ENCODE data around the gene TEX36. TPM values are rescaled to one million over a fixed set of nuclear protein-coding genes. Genes with fewer than 3 reads are reported as not detected.
"Not testable (repeated sequence)": the region's sequence is repeated elsewhere in the genome, so short reads cannot be mapped to it uniquely, and the experiment has no call there.

TEX36 gene
- total RNA-seq, 1 donor from 2014 or later: not detected

DNA sequence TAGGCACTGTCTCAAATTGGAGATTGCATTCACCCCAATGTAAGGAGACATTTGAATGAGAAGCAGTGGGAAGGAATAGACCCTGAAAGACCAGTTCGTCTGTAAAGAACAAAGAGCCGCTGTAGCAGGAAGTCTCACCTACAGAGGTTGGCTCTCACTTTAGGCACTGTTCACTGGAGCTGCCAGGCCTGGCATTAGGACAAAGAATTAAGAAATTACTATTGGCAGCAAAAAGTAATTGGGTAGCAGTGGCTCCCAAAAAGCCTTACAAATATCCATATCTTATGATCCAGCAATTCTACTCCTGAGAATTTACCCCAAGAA lies 10.5 kb upstream of the TEX36 start:
- intact Hi-C loops (cut with micrococcal nuclease): no loop called here
- ATAC-seq (no peak), DNase-seq (no peak)

DNA sequence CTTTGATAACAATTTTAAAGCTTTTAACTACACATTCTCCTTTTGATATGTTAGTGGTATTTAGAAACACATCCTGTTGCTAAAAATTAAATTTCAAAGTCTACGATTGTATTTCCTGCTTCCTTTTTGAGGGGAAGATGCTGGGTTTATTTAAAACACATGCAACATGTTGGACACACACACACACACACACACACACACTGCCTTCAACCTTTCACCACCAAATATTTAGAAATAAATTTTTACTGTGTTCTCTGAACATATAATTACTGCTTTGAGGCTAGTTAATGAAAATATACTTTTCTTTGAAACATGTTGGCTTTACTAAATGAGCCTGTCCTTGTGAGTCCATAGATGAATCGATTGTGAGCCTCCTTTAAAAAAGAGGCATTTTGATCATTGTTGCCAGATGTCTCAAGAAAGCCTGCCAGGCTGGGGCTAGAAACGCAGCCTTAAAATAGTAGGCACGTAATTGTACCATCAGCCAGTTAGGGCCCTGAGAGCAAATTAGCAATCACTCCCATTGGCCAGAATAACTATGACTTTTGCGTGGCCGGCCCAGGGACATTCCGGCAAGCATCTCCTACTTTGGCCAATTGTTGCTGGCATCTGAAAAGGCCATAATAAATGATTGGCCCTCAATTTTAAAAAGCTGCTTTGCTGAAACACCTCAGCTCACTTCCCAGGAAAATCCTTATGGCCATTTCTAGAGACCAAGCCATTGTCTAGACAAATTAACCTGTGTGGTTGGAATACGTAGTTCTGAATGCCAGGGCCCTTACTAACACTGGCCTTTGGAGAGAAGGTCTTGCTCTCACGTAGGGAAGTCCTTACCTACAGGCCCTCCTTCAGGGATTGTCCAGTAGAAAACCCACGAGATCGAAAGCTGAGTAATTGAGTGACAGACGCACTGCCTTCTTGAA lies 9.9 kb upstream of the TEX36 start:
- ATAC-seq (no peak), DNase-seq (no peak)
- intact Hi-C loops (cut with micrococcal nuclease): no loop called here

DNA sequence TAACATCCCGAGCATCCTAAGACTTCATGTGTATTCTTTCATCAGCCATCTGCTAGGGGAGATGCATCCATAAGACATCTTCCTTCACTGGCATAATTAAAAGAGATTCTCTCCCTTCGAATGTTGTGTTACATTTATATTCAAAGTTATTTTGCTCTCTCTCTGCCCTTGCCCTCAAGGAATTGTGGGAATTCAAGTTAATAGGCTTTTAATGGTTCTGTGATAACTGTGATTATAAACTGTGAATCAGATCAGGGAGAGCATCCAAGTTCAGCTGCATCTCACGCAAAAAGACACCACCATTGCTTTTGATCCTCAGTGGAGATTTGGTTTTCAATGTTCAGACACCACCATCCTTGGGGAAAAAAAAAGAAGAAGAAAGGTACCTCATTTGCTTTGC lies 9.2 kb upstream of the TEX36 start:
- no peak for ATAC-seq
- no peak for DNase-seq
- intact Hi-C loops (cut with micrococcal nuclease): no loop called here

DNA sequence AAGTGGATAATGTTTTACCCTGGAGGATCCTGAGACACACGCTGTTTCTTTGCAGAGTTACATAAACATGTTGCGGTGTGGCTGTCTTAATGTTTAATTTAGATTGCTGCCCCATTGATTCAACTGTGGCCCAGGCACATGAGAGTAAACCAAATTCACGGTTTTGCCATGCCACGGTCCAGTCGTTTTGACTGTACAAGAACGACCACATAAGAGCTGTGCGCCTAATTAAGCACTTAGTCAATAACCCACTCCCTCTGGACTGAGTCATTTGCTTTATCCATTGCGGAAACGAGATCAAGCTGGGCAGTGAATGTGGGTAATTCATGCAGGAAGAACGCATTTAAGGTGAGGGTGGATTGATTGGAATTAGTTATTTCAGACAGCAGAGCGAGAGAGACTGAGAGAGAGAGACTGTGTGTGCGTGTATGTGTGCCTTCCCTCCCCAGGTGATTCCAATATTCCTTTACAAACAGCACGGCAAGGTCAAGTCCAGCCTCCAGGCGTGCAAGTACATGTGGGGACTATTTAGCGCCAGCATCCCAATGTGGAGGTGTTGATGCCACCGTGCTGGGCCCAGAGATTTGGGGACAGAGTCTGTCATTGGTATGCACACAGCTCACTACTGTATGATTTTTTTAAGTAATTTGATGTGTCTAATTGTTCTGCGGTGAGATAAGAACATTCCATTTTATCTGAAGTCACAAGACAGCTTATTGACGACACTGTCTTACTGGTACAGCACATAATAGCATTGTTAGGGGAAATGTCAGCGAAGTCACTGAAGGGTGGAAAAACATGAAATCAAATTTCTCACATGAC lies 8.4 kb upstream of the TEX36 start:
- intact Hi-C loops (cut with micrococcal nuclease): no loop called here
- DNase-seq (no peak), ATAC-seq (no peak)

DNA sequence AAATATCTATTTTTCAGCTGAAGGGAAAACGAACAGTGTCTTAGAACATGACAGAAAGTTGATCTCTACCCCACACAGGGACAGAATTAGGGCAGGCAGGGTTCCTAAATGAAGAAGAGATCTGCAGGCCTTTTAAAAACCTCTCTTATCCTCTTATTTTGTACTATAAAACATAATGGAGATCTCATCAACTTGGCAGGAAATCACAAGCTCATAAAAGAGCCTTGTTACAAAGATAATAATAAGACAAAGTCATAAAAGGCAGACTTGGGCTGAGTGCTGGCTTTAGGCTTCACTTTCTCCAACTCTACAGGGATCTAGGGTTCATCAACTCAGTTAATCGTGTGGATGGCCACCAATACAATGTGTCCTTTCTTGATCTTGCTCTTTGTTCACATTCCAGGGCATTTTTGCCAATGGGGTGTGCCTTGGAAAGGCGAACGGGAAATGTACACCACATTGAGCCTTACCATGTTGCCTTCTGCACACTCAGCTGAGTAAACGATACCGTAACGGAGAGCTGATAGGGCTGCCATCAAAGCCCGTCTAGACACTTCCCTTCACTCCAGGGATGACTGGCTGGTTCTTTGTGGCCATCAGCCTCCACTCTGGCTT lies 7.1 kb upstream of the TEX36 start:
- no peak for DNase-seq
- no peak for ATAC-seq
- intact Hi-C loops (cut with micrococcal nuclease): no loop called here

DNA sequence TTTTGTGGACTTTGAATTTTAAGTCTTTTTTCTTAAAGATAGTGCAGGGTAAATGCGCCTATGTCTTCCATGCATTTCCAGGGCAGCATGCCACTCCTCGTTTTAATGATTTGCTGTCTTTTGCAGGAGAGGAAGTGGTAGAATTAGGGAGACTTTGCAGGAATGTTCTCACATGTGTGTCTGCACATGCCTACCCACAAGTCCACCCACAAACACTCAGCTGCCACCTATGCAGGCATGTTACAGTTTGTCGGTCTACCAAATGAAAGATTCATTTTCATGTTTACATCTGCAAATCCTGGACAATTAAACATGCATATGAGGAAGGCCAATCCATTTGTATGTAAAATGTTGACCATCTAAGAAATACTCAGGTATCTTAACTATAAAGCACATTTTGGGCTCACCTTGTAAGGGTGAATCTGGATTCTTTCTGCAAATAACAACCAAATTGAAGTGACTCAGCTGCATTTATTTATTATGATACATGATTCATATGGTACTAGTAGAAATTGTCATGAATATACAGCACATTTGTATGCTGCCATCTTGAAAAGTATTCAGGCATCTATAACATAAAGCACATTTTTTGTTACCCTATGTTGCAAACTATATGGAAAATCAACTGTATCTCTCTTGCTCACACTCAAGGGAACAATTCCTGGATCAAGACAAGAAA lies 4.7 kb upstream of the TEX36 start:
- DNase-seq (no peak), ATAC-seq (no peak)
- intact Hi-C loops (cut with micrococcal nuclease): no loop called here

DNA sequence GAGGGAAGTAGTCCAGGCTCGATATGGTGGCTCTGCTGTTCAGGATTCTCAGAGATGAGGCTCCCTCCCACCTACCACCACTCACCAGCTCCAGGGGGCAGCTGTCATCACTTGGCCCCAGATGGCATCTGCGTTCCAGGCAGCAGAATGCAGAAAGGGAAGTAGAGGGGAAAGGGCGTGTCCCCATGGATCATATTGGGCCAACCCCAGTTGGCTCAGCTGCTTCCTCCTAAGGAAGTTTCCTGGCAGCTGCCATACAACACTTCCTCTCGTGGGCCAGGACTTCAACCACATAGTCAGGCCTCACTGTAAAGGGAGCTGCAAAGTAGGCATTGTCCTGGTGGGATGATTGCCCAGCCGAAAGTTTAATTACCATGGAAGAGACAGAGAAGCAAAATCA lies 1.6 kb upstream of the TEX36 start:
- DNase-seq (no peak), ATAC-seq (no peak)
- intact Hi-C loops (cut with micrococcal nuclease): no loop called here

DNA sequence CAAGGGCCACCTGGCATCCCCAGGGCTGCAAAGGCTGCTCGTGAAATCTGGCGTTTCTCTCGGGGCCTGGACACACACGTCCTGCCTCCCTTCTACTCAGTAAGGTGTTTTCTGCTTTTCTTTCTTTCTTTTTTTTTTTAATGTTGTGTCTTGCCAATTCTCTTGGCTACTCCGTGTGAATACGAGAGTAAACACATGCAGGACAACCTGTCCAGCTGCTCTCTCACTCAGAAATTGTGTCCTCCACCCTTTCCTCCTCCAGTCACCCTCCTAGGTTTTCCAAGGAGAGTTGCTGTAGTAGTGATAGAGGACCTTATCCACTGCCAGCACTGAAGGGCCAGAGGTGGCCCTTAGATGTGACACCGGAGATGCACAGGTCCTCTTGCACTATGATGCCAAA lies 858 bp upstream of the TEX36 start:
- no peak for DNase-seq
- intact Hi-C loops (cut with micrococcal nuclease): no loop called here
- no peak for ATAC-seq

DNA sequence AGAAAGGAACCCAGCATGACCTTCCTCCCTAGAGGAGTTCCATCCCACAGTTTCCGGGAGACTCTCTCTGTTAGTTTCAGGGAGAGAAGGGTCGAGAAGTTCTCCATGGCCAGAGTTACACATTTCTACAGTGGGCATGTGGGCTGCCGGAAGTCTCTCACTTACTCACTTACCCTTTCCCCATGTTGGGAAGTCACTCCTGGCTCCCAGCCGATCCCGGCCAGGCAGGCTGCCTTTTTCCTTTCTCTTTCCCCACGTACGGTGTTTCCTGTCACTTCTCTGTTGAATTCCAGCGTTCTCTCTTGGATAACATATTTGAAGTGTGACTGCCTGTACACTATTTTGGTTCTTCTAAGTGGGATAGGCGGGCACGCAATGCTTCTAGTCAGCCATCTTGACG lies 3.5 kb downstream of the TEX36 start:
- ATAC-seq (no peak), DNase-seq (no peak)
- intact Hi-C loops (cut with micrococcal nuclease): no loop called here

DNA sequence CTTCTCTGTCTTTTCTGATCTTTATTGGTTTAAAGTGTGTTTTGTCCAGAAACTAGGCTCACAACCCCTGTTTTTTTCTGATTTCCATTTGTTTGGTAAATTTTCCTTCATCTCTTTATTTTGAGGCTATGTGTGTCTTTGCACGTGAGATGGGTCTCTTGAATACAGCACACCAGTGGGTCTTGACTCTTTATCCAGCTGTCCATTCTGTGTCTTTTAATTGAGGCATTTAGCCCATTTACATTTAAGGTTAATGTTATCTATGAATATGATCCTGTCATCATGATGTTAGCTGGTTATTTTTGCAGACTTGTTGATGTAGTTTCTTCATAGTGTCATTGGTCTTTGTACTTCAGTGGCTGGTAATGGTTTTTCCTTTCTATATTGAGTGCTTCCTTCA lies 10.1 kb downstream of the TEX36 start:
- ATAC-seq (no peak), DNase-seq (no peak)
- intact Hi-C loops (cut with micrococcal nuclease): no loop called here

DNA sequence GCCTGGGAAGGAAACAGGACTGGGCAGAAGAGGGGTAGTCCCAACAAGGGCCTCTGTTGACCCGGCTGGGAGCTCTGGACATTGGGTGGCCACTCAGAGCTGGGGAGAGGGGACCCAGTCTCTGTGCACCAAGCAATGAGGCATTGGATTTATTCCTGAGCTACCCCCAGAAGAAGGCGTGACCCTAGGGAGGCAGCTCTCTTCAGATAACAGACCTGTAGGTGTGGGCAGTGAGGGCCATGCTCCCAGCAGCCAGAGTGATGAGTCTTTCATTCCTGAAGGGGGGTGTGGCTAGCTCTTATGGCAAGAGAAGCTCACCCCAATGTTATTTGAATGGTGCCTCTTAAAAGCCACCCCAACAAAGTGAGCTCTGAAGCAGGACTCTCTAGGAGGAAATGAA lies 20.4 kb downstream of the TEX36 start:
- intact Hi-C loops (cut with micrococcal nuclease): no loop called here
- no peak for ATAC-seq
- no peak for DNase-seq

DNA sequence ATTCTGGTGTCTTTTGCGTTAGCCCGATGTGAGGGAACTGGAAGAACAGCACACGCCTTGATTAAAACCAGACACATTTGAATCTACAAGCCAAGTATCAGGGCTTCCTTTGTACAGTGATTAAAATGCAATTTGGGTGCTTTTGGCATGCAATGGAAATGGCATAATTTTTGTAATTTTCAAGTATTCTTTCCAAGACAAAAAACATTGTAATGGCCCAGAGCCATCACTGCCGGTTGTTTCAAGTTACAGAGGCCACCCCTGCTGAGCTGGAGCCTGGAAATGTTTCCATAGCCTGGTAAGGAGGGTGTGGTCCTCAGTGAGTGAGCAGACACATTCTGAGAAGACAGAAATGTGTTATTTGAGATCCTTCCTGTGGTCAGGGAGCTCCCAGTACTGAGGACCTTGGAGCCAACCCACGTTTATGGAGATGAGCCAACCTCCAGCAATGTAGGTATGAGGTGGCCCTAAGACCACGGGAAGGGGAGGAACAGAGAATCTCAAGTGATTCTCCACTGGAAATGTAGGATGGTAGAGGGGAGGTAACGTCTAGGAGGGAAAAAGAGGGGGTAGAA lies 20.9 kb downstream of the TEX36 start:
- no peak for ATAC-seq

DNA sequence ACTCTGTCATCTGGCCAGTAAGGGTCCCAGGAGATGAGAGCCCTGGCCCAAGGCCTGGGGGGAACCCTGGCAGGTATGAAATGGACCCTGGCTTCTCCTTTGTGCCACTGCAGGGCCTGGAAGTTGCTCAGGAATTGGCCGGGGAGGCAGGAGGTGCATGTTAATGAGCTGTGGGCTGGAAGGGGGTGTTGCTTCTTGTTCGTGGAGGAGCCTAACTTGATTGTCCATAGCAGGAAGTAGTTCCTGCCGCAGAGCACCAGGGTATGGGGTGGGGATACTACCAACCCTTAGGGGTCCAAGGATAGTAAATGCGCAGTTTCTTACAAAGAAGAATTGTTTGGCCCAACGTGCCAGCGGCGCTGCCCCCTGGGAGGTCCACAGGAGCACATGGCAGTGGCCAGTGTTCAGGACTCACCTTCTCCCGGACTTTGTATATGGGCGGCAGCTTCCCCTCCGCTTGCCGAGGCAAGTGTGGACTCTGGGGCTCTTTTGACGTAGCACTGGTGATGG lies 21.5 kb downstream of the TEX36 start:
- ATAC-seq (no peak), DNase-seq (no peak)
- intact Hi-C loops (cut with micrococcal nuclease): no loop called here

More for the DNA sequence above, 20.9 kb downstream of the TEX36 start:
- DNase-seq: no peak
- intact Hi-C loops (cut with micrococcal nuclease): no loop called here

DNA sequence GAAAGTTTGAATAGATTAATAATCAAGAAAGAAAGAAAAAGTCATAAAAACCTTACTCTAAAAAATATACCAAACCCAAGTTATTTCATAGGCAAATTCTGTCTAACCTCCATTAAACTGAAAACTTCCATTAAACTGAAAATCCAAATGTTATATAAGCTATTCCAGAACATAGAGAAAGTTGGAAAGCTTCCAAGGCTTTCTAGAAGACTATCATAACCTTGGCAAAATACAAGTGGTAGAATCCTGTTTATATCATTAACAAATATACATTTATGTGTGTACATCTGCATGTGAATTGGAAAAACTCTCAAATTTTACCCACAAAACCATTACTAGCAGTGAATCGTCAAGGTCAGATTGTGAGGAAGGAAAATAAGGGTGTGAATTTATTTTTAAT lies 23.9 kb downstream of the TEX36 start:
- DNase-seq (no peak), ATAC-seq (no peak)
- intact Hi-C loops (cut with micrococcal nuclease): no loop called here

DNA sequence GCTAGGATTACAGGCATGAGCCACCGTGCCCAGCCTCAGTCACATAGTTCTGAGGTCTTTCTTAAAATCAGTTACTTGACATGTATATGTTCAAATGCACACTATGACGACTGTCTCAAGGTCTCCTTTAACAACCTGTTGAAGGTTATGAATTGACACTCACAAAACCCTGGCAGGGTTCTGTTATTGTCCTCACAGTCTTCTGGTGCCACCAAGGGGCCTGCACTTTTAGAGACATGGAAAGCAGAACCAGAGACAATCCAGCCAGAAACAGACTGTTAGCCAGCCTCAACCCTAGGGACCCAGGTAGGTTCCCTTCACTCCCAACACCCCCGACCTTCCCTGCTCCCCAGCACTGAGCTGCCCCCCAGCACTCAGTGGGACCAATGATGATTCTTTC lies 26.4 kb downstream of the TEX36 start:
- no peak for DNase-seq

DNA sequence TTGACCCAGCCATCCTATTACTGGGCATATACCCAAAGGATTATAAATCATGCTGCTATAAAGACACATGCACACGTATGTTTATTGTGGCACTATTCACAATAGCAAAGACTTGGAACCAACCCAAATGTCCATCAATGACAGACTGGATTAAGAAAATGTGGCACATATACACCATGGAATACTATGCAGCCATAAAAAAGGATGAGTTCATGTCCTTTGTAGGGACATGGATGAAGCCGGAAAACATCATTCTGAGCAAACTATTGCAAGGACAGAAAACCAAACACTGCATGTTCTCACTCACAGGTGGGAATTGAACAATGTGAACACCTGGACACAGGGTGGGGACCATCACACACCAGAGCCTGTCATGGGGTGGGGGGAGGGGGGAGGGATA lies 29.9 kb downstream of the TEX36 start:
- intact Hi-C loops (cut with micrococcal nuclease); DNase-seq; ATAC-seq: not testable (repeated sequence)

More for the DNA sequence above, 26.4 kb downstream of the TEX36 start:
- intact Hi-C loops (cut with micrococcal nuclease): no loop called here
- no peak for ATAC-seq

DNA sequence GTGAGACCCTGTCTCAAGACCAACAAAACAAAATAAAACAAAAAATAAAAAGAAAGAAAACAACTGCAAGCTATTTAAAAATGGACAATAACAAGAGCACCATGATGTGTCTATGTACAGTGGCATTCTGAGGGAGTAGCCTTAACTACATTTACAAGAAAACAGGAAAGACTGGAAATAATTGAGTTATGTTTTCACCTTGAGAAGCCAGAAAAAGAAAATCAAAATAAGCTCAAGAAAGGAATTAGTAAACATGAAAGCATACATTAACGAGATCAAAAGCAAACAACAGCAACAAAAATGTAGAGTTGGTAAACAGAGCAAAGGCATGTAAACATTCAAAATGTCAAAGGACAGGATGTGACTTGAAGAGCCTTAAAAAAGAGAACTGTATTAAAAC lies 36.7 kb downstream of the TEX36 start:
- intact Hi-C loops (cut with micrococcal nuclease): no loop called here
- no peak for ATAC-seq
- no peak for DNase-seq

DNA sequence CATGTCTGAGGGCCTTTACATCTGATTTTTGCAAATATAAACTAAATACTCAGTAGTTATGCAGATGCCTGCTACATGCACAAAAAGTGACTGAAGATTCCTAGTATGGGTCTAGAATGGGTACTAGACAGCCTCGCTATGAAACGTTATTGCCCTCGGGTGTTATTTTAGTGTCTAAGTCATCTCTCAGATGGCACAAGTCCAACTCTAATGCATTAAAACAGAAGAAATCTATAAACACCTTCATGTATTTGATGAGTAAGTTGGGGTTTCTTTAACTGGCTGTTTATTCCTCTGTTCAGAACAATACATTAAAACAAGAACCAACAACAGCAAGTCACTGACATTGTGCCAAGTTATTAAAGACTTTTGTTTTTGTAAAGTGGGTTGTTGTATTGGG lies 41.6 kb downstream of the TEX36 start:
- intact Hi-C loops (cut with micrococcal nuclease): no loop called here
- ATAC-seq: no peak
- no peak for DNase-seq

DNA sequence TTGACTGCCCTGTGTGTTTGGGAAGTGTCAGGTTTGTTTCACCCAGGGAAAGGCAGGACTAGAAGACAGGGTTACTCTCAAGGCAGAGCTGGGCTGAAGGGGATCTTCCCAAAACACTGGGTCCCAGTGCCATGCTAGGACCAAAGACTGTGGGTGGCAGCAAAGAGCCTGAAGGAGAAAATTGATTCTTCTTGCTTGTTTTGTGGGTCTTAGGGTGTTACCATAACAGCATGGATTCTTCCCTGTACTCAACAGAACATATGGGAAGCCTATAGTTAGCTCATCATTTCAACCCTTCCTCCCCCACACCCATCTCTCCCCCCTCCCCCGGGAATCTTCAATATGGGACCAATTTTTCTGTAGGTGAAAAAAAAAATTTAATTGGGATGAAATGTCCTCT lies 42.3 kb downstream of the TEX36 start:
- DNase-seq (no peak), ATAC-seq (no peak)
- intact Hi-C loops (cut with micrococcal nuclease): no loop called here

Measured in left ventricle myocardium superior (tissue), 1 donor.